GM19463 (cell line): ENCODE data around the gene PLPPR3.
"Not testable (repeated sequence)": the region's sequence is repeated elsewhere in the genome, so short reads cannot be mapped to it uniquely, and the experiment has no call there.

Source experiments
- ATAC-seq: cut with Tn5 transposase; IDR thresholded peaks from one replicate; pipeline ENCODE4 v1.9.1; 2021; ENCODE audit warnings: mild to moderate bottlenecking, moderate library complexity; ENCODE audit not compliant: unreplicated experiment

The PLPPR3 gene

GRCh38 chr19:829129-829758 lies 7.5 kb upstream of the PLPPR3 start:
- ATAC-seq = no peak

- no peak for ATAC-seq
Measured at GRCh38 chr19:827710-828321, 6.1 kb upstream of the PLPPR3 start, which contains the start of gene AZU1. Gene AZU1 (plus strand): TSS chr19:827837. CDS start chr19:827847, 10 bp downstream.

GRCh38 chr19:827314-827709 lies 5.6 kb upstream of the PLPPR3 start:
- no peak for ATAC-seq

- ATAC-seq = no peak
Measured at GRCh38 chr19:825897-826644, 4.3 kb upstream of the PLPPR3 start.

GRCh38 chr19:824885-825284 lies 3.1 kb upstream of the PLPPR3 start:
- ATAC-seq = no peak

GRCh38 chr19:823565-824121 lies 1.9 kb upstream of the PLPPR3 start:
- no peak for ATAC-seq

GRCh38 chr19:821231-821824 lies 427 bp downstream of the PLPPR3 start:
- no peak for ATAC-seq

GRCh38 chr19:820212-820611 lies 1.5 kb downstream of the PLPPR3 start:
- not testable (repeated sequence) for ATAC-seq

GRCh38 chr19:816500-816857 lies 5.3 kb downstream of the PLPPR3 start:
- ATAC-seq = no peak

GRCh38 chr19:815775-816499 lies 5.8 kb downstream of the PLPPR3 start:
- no peak for ATAC-seq

- no peak for ATAC-seq
Measured at GRCh38 chr19:815079-815774, 6.5 kb downstream of the PLPPR3 start.

GRCh38 chr19:814152-815078 lies 7.3 kb downstream of the PLPPR3 start:
- no peak for ATAC-seq

- no peak for ATAC-seq
Measured at GRCh38 chr19:813219-814151, 8.3 kb downstream of the PLPPR3 start.

GRCh38 chr19:812747-813218 lies 9.0 kb downstream of the PLPPR3 start:
- no peak for ATAC-seq

GRCh38 chr19:812049-812746 lies 9.6 kb downstream of the PLPPR3 start:
- no peak for ATAC-seq

GRCh38 chr19:811506-812048 lies 10.2 kb downstream of the PLPPR3 start:
- ATAC-seq = no peak

GRCh38 chr19:810883-811489 lies 10.8 kb downstream of the PLPPR3 start:
- ATAC-seq = no peak
